GM19372 (cell line): Measurements from ENCODE around the gene EML2.
A peak's percentile ranks its signal among the peaks of the same experiment; 100 is the strongest.
"Not testable (repeated sequence)": the region's sequence is repeated elsewhere in the genome, so short reads cannot be mapped to it uniquely, and the experiment has no call there.

ENCODE experiments used
- ATAC-seq: cut with Tn5 transposase; IDR thresholded peaks from one replicate; pipeline ENCODE4 v1.9.1; 2021; ENCODE audit warnings: mild to moderate bottlenecking, low read depth, moderate library complexity; ENCODE audit not compliant: unreplicated experiment

Gene EML2

DNA sequence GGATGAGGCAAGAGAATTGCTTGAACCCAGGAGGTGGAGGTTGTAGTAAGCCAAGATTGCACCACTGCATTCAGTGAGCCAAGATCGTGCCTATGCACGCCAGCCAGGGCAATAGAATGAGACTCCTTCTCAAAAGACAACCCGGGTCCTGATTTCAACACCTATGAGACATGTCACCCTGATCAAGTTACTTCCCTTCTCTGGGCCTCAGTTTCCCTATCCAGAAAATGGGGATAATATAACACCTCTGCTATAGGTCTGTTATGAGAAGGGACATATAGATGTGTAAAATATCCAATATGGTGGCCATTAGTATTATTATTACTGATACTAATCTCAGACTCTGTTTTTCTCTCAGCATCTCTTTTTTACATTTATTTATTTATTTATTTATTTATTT, 15.9 kb upstream of the EML2 start:
- ATAC-seq: no peak

DNA sequence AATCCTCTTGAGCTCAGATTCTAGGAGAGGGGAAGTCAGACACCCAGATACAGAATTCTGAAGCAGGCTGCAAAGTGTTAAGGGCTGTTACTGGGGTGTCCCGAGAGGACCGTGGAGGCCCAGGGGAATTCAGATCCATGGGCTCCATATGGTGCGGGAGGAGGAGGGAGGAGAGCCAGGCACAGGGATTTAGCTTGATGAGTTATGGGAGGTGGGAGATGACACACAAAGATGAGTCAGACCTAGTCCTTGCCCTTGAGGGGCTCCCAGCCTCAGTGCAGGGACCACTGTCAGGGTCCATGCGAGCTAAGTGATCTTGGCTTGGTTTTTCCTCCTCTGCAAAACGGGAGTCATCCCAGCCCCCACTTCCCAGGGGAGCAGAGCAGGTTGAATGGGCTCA, 14.4 kb upstream of the EML2 start:
- no peak for ATAC-seq

DNA sequence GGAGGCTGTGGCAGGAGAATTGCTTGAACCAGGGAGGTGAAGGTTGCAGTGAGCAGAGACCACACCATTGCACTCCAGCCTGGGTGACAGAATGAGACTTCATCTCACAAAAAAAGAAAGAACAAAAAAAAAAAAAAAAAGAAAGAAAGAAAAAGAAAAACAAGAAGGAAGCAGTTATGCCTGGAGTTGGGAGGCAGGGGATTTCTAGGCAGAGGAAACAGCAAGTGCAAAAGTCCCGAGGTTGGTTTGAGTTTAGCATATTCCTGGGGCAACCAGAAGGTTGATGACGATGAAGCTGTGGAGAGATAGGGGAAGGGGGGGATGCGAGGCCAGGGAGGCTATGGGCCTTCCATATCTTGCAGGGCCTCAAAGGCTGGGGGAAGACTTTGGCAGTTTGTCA, 11.5 kb upstream of the EML2 start:
- no peak for ATAC-seq

DNA sequence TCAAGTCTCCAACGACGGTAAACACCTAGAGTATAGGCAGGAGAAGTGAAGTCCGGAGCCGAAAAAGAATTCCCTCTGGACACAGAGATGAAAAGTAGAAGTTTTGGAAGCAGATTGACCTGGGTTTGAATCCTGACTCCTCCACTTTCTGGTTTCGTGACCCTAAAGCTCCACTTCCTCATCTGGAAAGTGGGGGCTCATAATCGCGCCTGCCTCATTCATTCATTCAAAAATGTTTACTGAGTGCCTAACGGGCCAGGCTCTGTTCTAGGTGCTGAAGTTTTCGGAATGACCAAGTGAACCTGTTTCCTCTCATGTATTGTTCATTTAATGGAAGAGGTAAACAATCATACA, 7.1 kb upstream of the EML2 start:
- ATAC-seq: no peak

DNA sequence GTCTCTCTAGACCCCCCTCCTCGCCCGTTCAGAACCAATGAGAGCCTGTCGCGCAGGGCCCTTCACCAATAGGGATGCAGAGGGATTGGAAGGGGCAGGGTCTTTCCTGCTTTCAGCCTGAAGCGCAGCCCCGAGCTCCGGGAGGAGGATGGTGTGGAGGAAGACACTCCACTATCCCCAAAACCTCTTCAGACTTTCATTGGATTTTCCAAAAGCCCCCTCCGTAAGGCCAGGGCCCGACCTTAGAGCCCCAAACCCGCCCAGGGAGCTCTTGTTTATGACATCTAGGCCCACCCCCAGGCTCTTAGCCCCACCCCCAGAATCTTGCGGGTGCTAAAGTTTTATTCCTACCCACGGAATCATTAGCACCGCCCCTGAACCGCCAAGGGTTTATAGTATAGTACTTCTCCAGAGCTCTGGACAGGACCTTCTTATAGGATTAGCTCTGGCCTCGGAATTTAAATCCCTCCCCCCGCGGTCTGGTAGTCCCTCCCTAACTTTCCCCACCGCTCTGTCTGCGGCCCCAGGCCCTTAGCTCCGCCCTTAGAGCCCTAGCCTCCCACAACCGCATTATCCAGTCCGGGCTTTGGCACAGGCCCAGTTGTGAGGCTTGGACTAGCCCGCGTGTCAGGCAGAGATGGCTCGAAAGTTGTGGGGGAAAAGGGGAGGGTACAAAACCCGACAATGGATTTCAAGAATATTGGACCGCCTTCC, 6.6 kb upstream of the EML2 start:
- ATAC-seq: peak; percentile 39

DNA sequence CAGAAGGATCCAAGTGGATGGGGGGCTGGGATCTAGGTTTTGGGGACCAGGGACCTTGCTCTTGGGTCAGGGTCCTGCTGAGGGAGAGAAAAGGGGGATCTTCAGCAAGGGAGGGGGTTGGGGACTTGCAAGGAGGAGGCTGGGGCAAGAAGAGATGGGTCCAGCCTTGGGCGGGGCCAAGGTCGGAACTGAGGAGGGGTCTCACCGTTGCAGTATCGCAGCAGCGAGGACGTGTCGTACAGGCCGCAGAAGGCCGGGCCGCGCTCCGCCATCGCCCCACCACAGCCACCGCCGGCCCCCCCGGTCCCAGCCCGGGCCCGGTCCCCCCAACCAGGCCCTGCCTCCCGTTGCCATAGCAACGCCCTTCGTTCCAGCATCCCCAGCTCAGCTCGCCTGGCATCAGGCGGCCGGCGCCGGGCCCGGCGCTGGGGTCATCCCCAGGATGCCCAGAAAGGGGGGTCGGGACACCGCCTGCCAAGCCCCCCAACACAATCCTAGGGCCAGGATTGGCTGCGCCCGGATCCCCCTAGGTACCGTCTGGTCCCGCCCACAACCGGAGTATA, 6.0 kb upstream of the EML2 start:
- ATAC-seq: no peak

DNA sequence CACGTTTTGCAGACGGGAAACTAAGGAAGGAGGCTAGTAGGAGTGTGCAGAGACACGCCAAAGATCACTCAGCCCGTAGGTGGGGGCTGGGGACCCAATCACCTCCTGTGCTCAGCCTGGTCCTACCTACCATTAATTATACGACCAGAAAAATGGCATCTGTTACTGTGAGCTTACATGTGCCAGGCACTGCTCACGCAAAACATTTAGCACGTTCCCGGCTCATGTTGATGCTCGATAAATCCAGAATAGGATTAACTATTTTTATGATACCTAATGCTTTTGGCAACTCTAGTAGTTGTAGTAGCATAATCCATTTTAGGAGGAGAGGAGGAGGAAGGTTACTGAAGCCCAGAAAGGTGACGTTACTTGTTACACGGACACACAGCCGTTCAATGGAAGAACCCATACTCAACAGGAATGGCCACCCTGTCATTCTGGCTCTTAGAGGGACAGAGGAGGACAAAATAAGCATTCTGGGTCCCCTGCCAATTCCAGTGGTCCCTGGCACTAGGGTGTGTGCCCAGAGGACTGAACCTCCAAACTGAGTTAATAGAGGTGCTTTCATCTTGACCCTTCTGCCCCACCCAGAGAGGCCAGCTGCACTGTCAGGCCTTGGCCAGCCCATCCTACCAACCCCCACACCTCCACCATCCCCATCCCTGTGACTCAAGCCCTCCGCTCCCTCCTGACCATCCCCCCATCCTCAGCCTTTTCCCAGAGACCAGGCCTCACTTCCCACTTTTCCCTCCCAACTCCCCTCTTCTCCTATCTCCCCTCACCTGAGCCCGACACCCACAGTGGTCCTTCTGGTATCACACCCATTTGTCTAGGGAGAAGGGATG, 5.0 kb upstream of the EML2 start:
- no peak for ATAC-seq

DNA sequence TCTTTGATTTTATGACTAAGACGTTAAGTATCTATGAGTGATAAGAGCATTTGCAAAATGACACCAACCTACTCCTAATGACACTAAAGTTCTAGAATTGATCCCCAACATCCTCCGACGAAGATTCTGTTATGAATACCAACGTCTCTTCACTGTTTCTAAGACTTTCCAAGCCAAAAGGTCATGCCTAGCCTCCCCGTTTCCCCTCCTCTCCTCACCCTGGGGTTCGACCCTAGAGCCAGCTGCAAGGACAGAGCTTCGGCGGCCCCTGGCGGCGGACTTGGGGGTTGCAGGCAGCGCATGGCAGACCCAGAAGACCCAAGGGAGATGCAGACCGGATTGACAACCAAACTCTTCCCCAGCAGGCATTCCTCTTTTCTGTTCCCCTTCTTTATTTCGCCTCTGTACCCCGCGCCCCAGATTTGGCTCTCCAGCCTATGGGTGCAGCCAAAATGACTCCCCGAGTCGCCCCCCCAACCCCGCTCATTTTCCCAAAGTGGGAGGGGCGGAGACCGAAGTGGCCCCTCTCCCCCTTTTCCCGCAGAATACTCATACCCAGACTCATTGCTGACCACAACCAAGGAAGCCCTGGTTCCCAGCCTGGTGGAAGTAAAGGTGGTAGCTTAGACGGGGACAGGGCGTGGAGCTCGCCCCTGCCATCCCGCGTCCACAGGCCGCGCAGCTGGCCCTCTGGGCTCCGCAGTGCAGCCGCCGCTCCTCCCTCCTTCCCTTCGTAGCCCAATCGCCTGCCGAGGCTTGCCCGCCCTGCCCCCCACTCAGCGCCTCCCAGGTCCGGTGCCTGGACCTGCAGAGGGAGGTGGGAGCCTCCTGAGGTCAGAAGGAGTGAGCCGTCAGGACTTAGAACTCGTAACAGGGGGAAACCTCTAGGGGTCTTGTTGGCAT, 4.1 kb upstream of the EML2 start:
- no peak for ATAC-seq

DNA sequence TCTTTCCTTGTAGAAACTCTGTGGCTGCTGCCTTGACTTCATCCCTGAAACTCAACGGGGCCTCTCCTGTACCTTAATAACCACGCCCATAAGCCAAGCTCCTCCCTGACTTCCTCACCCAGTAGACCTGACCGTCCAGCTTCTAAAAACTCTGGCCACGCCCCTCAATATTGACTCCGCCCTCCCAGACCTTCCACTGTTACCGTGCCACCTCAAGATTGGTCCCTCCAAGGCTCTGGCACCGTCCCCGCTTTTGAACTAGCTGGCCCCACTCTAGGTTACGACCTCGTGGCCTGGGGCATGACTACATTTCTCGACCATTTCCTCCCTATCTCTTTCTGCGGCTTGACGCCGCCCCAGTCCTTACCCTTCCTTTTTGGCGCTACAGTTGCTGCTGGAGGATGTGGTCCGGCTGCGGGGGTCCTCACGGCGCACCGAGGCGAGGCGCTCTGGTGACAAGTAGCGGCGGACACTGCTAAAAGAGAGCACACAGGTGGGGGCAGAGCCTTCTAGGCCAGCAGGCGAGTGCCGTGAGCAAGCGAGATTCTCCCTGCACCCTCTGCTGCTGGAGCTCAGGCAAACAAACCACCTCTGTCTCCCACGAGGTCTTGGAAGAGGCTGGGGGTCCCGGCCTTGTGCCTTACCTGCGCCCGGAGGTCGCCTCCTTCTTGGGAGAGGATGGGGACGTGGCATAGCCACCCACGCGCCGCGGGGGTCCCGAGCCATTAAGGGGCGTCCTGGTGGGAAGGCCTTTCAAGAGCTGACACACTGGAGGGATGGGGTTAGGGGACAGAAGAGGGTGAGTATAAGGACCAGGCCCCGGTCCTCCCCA, 2.3 kb upstream of the EML2 start:
- no peak for ATAC-seq

DNA sequence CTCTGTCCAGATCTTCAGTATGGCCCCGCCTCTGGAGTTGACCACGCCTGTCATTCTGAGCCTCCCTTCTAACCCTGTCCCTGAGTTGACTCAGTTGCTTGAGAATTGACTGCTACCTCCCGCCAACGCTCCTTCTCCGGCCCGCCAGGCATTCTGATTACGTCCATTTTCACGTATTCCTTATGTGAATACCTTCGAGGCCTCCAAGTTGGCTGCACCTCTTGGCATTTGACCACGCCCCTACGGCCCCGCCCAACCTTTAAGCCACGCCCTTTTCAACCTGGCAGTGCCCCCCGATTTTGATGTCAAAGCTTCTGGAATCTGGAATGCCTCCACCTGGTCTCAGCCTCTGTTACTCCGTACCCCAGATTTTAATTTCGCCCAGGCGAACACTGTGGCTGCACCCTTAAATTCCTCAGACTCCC, 1.7 kb upstream of the EML2 start:
- no peak for ATAC-seq

DNA sequence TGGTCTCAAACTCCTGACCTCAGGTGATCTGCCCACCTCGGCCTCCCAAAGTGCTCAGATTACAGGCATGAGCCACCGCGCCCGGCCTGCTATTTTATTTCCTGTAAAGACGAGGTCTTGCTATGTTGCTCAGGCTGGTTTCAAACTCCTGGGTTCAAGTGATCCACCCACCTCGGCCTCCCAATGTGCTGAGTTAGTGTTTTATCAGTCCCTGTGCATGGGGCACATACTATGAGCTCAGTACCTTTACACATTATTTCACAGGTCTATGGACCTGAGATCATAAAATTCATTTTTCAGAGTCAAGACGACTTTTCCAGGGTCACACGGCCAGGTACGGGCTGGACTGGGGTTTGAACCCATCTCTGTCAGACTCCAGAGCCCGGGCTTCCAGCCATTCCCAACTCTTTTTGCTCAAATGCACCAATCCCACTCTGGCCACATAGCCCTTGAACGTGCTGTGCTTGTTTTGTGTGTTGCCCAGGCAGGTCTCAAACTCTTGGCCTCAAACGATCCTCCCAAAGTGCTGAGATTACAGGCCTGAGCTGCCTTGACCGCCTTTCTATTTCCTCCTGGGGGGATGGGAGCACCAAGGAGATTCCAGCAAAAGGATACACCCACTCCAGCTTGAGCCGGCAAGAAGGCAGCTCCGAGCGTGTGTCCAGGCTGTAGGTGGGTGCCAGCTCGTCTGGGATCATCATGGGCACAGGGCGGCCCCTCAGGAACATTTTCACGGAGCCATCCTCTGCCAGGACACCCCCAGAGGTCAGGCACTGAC, 1.1 kb downstream of the EML2 start:
- ATAC-seq: no peak

DNA sequence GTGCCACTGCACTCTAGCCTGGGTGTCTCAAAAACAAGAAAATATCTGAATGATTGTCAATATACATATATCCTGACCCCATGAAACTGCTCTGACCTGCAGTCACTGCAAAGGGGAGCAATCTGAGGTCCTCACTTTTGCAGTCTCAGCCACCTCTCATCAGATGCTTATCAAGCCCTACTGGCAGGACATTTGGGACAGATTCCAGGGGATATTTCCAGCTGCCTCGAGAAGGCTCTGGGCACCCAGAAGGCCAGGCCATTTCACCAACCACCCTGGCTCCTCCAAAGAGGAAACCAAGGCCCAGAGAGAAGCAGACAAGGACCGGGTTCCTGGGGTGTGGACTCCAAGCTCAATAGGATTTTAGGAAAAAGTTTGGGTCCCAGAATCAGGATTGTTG, 2.3 kb downstream of the EML2 start:
- ATAC-seq: no peak

DNA sequence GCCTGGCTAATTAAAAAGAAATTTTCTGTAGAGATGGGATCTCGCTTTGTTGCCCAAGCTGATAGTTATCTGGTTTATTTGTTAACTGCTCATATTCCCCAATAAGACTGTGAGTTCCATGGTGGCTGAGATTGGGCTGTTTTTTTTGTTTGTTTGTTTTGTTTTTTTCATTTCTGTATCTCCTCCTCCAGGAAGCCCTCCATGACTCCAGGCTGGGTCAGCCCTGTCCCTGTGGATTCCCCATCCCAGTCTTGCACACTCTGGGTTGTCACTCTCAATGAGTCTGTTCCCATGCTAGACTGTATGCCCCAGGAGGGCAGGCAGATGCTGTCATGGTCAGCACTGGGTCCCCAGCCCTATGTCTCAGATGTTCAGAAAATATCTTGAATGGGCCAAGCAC, 2.9 kb downstream of the EML2 start:
- ATAC-seq: no peak

DNA sequence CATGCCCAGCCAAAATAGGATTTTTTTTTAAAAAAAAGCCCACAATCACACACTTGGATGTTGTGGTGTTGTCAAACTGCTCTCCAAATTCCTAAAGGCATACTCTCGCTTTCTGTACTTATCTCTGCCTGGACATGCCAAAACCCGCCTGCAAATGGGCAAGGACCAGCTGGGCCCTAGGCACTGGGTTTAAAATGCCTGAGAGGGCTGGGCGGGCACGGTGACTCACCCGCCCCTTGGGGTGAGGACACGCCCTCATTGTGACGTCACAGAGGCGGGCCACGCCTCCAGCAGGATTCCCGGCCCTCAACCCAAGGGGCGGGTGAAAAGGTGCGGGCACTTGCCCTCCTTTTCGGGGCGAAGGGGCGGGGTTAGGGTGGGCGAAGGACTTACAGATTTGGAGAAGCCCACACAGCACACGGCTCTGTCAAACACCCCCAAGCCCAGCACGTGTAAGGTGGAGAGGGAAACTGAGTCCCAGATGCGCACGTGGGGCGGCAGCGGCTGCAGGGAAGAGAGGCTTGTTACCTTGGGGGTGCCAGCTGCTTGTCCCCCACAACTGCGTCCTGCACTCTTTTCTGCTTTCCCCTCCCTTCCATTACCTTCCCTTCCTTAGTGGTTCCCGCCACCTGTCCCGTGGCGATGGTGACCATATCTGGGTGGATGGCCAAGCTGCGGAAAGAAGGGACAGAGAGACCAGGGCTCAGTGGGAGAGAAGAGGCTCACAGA, 6.6 kb downstream of the EML2 start:
- no peak for ATAC-seq

DNA sequence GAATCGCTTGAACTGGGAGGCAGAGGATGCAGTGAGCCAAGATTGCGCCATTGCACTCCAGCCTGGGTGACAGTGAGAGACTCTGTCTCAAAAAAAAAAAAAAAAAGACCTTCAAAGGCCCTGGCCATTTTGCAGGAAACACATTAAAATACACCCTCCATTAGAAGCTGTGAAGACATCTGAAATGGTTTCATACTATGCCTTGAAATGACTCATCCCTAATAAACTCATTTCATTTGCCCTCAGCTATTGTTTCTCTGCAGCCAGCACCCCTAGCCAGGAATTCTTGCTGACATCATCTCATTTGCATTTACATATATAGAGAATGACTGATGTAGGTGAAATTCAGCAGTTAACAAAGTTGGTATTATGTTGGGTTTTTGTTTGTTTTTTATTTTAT, 8.7 kb downstream of the EML2 start:
- ATAC-seq: no peak

DNA sequence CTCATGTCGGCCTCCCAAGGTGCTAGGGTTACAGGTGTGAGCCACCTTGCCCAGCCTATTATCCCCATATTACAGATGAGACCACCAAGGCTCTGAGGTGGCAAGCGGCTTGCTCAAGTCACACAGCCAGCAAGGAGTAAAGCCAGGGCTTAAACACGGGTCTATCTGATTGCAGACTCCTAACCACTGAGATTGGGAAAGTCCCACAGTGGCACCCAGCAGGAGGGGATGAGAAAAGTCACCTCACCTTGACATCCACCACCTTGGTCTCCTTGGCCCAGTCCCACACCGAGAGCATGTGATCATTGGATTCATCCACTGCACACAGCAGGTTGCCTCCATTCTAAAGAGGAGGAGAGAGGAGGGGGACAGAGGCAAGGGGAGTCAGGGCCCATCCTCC, 9.5 kb downstream of the EML2 start:
- no peak for ATAC-seq

DNA sequence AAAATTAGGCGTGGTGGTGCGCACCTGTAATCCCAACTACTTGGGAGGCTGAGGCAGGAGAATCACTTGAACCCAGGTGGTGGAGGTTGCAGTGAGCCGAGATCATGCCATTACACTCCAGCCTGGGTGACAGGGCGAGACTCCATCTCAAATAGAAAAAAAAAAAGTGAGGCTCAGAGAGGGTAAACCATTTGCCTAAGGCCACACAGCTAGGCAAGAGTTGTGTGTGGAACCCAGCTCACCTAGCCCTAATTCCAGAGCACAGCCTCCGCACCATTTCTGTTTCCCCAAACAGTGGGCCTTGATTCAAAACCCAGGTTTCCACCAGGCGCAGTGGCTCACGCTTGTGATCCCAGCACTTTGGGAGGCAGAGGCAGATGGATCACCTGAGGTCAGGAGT, 11.0 kb downstream of the EML2 start:
- ATAC-seq: not testable (repeated sequence)

DNA sequence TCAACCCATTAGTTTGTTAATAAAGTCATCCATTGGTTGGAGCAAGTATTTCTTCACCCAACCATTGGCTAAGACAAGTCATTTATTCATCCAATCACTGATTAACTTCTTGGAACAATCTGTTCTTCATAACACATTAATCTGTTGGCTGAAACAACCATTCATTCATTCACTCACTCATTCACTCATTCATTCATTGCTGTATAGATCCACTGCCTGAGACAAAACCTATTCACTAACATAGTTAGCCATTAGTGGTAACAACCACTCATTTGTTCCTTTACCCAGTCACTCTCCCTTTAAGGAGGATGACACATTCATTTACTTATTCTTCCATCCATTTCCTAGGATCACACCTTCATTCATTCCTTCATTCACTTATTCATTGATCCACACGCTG, 15.2 kb downstream of the EML2 start:
- ATAC-seq: no peak
